ENCODE data around the gene DDX3X.

Gene DDX3X

GRCh38 chrX:41412261-41413081 is 78.5 kb downstream of the DDX3X start:
- Histone ChIP-seq H3K9me3 (ENCODE audit: control insufficient read depth in 2 of 2, low read length in 2 of 2) (no peaks in the 10 kb centered on the region), H3K27me3 (ENCODE audit: control insufficient read depth in 1 of 2, insufficient read depth in 2 of 2, low read length in 2 of 2) (peaks cover 0 to 6% of the 10 kb centered on the region in 2 donors), H3K4me3 (ENCODE audit: low read length in 2 of 2) (no peak overlapping the region), H3K9ac (ENCODE audit: low read length in 2 of 2) (no peak overlapping the region), H3K27ac (ENCODE audit: low read length) (no peak overlapping the region), H3K4me1 (ENCODE audit: control insufficient read depth, insufficient read depth, low read length) (no peaks in the 10 kb centered on the region), H3K36me3 (ENCODE audit: control insufficient read depth in 2 of 2, insufficient read depth in 2 of 2, low read length in 2 of 2) (no peaks in the 10 kb centered on the region)

Measured in stomach smooth muscle (tissue), 2 donors.